Ectodermal cell (in vitro differentiated cells): ENCODE results near the gene CCDC154.

Source experiments
- H3K27ac ChIP-seq: 2 replicates; pipeline ENCODE4 v1.7.0; 2013; ENCODE audit warnings: mild to moderate bottlenecking, low read depth, low read length; ENCODE audit not compliant: insufficient read depth, poor library complexity, severe bottlenecking
- H3K27me3 ChIP-seq: 2 replicates; pipeline ENCODE4 v1.7.0; 2013; ENCODE audit warnings: mild to moderate bottlenecking, low read length; ENCODE audit not compliant: insufficient read depth, control insufficient read depth, poor library complexity, severe bottlenecking
- H3K36me3 ChIP-seq: one replicate; pipeline ENCODE4 v1.7.0; 2013; ENCODE audit warnings: low read length; ENCODE audit not compliant: control insufficient read depth, insufficient read depth
- H3K4me1 ChIP-seq: one replicate; pipeline ENCODE4 v1.7.0; 2013; ENCODE audit warnings: low read length; ENCODE audit not compliant: control insufficient read depth, insufficient read depth
- H3K4me3 ChIP-seq: 2 replicates; pipeline ENCODE4 v1.7.0; 2013; ENCODE audit warnings: low read depth, low read length, control low read depth; ENCODE audit not compliant: insufficient read depth
- H3K9me3 ChIP-seq: 2 replicates; pipeline ENCODE4 v1.7.0; 2013; ENCODE audit warnings: mild to moderate bottlenecking, low read length, moderate library complexity; ENCODE audit not compliant: control insufficient read depth
- WGBS, 2 experiments: methylation state at CpG; one replicate each; pipeline ENCODE4 v1.1.7; 2013; ENCODE audit warnings: missing lambda C conversion rate in 2 of 2; 5-methylcytosine and 5-hydroxymethylcytosine counted together

Gene CCDC154

DNA sequence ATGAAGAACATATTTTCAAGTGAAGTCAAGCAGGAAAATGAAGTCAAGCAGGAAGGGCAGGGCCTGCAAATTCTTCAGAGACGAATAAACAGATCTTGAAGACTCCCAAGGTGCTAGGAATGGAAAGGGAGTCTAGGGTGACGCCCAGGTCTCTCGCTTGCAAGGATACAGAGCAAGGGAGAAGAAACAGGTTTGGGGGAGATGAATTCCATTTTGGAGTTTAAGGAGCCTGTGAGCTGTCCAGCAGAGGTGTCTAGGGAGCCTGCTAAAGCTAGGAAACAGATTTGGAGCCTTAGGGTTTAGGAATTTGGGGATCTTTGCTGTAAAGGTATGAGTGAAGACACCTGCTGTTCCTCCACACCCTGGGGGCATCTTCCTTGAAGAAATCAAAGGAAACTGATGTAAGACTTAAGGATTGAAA is 27.8 kb downstream of the CCDC154 start:
- Histone ChIP-seq H3K4me1 (no peaks in the 10 kb centered on the region), H3K36me3 (no peaks in the 10 kb centered on the region), H3K27ac (no peak overlapping the region), H3K27me3 (no peaks in the 10 kb centered on the region), H3K9me3 (no peaks in the 10 kb centered on the region), H3K4me3 (no peak overlapping the region)
- WGBS, 2 experiments = 91 to 95% methylated on average over 3 of the region's 3 CpGs

DNA sequence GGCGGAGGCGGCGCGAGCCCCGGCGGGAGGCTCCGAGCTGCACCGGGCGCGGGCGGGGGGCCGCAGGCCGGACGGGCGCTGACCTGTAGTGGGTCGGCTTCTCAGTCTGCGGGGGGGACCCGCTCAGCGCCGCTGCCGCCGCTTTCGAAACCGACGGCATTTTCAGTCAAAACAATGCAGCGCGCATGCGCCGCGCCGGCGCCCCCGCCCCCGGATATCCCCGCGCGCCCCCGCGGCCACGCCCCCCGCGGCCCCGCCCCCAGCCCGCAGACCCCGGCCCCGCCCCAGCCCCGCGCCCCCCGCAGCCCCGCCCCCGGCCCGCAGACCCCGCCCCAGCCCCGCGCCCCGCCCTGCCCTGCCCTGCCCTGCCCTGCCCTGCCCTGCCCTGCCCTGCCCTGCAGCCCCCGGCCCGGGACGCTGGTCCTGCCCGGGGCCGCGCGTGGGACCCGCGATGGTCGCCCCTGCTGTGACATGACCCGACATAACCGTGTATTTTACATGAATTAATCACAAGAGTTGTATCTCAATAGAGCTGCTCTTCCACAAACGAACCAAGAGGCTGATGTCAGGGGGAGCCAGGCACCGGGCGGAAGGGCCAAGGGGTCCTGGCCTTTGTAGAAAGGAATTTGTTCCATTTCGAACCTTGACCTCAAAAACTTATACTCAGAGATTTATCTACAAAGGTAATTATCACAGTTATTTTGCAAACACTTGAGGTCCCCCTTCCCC is 29.7 kb downstream of the CCDC154 start, which contains the start of gene UNKL:
Gene UNKL, minus strand, starts transcription at position 173 of the 729 bp plus-strand sequence. Its CDS starts 13 bp downstream, at position 160.
- H3K9me3 ChIP-seq = no peaks in the 10 kb centered on the region
- H3K4me3 ChIP-seq = peak within 1 kb of the TSS; percentile 73
- no peaks in the 10 kb centered on the region for H3K36me3 ChIP-seq
- no peak within 1 kb of the TSS for H3K27ac ChIP-seq
- no peaks in the 10 kb centered on the region for H3K4me1 ChIP-seq
- H3K27me3 ChIP-seq = no peaks in the 10 kb centered on the region
- WGBS, 2 experiments = 3 to 4% methylated on average over 72 of the region's 72 CpGs

DNA sequence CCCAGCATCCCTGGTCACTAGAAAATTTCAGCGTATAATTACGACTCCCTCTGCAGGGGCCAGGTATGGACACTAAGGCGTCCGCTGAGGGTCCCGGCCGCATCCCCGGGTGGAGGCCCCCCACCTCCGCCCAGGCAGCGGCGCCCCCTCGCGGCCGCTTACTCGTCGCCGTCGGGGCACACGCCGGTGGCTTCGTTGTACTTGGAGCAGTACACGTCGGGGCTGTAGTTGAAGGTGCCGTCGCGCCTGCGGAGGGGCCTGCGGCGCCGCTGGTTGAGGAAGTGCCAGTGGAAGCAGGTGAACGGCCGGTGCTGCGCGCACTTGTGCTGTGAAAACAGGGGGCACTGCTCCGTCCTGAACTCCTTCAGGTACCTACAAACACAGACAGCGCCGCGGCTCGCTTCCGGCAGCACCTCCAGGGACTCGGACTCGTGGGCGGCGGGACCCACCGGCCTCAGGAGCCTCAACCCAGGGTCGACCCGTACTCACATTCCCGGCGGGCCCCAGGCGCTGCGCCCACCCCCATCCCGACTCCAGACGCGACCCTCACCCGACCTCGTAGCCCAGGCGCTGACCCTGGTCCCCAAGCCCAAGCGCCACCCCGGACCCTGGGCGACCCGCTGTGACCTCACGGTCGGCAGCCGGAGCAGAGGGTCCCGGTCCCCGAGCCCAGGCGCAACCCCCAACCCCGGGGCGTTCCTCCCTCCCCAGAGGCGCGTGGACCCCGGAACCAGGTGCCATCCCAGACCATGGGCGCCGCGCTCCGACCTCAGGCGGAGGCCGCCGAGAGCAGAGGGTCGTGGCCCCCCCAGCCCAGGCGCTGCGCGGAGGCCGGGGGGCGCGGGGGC is 30.4 kb downstream of the CCDC154 start:
- Histone ChIP-seq H3K4me1 (no peaks in the 10 kb centered on the region), H3K27me3 (no peaks in the 10 kb centered on the region), H3K9me3 (no peaks in the 10 kb centered on the region), H3K4me3 (peak overlapping the region; percentile 73), H3K36me3 (no peaks in the 10 kb centered on the region), H3K27ac (no peak overlapping the region)
- 5% methylated on average over 85 of the region's 85 CpGs for WGBS, 2 experiments

DNA sequence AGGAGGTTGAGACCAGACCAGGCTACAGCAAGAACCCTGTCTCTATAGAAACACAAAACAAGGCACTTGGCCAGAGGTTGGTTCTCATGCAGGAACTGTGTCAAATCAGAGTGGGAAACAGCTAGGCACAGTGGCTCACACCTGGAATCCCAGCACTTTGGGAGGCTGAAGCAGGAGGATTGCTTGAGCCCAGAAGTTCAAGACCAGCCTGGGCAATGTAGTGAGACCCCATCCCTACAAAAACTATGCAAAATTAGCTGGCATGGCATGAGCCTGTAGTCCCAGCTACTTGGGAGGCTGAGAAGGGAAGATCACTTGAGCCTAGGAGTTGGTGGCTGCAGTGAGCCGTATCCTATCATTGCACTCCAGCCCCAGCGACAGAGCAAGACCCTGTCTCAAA is 31.5 kb downstream of the CCDC154 start:
- no peak overlapping the region for H3K4me3 ChIP-seq
- no peaks in the 10 kb centered on the region for H3K27me3 ChIP-seq
- no peaks in the 10 kb centered on the region for H3K9me3 ChIP-seq
- H3K4me1 ChIP-seq = no peaks in the 10 kb centered on the region
- H3K36me3 ChIP-seq = no peaks in the 10 kb centered on the region
- WGBS, 2 experiments = 95% methylated on average over 2 of the region's 2 CpGs; no CpG with 5 or more reads in 1 of the 2 experiments
- H3K27ac ChIP-seq = no peak overlapping the region

DNA sequence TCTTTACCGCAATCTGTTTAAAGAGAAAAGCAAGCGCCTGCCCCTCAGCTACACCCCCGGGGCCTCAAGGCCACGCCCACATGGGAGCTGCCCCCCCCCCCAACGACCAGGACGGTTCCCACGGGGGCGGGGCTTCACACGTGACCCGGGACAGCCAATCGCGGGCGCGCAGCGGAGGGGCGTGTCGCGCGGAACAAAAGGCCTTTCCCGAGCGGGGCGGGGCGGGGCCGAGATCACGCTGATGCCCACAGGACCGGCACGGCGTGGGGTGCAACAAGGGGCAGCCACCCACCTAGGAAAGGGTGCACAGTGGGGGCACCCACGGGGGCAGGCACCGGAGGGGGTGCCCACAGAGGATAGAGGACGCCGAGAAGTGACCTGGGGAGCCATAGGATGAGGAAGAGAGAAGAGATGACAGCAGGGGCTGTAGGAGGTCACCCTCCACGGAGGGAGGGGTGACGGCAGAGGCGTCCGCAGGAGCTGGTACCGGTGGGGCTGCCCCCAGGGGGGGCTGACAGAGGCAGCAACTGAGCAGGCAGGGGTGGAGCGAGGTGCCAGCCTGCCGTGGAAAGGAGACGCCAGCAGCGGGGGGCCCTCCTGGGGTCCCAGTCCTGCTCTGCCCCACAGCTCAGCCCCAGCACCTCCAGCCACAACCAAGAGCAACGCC is 36.1 kb downstream of the CCDC154 start:
- no peaks in the 10 kb centered on the region for H3K27me3 ChIP-seq
- peak overlapping the region; percentile 77 for H3K27ac ChIP-seq
- no peaks in the 10 kb centered on the region for H3K4me1 ChIP-seq
- WGBS, 2 experiments = 3 to 4% methylated on average over 42 of the region's 42 CpGs
- H3K36me3 ChIP-seq = no peaks in the 10 kb centered on the region
- no peaks in the 10 kb centered on the region for H3K9me3 ChIP-seq
- peak overlapping the region; percentile 76 for H3K4me3 ChIP-seq

DNA sequence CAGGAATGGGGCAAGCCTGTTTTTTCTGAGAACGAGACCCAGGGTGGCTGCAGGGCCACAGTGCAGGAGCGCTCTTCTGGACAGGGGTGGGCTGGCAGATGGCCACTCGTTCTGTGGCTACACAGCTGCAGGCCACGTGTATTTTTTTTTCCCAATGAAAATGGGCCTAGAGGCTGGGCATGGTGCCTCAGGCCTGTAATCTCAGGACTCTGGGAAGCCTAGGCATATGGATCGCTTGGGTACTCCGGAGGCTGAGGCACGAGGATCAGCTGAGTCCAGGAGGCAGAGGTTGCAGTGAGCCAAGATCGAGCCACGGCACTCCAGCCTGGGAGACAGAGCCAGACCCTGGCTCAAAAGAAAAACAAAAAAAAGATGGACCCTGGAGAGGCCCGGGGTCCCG is 36.6 kb downstream of the CCDC154 start:
- H3K36me3 ChIP-seq = peaks cover 4% of the 10 kb centered on the region
- H3K4me1 ChIP-seq = no peaks in the 10 kb centered on the region
- H3K4me3 ChIP-seq = peak overlapping the region; percentile 11
- H3K27me3 ChIP-seq = no peaks in the 10 kb centered on the region
- 60% methylated on average over 11 of the region's 11 CpGs for WGBS, 2 experiments
- H3K27ac ChIP-seq = peak overlapping the region; percentile 71
- H3K9me3 ChIP-seq = no peaks in the 10 kb centered on the region

DNA sequence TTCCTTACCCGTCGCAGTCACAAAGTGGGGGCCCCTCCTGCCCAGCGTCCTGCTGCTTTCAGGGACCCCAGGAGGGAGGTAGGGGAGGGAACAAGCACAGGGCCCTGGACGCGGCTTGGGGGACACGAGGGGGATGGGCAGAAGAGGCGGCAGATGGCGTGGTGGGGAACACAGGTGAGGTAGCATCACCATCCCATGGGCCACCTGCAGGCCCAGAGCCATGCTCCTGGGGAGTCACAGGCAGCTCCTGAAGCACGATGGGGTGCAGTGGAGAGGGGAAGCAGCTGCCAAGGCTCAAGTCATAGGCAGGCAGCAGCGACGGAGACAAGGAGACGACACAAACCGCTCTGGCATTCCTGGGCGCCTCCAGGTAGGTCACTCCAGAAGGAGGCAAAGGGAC is 40.6 kb downstream of the CCDC154 start:
- Histone ChIP-seq H3K4me3 (no peak overlapping the region), H3K27me3 (no peaks in the 10 kb centered on the region), H3K36me3 (peaks cover 24% of the 10 kb centered on the region), H3K4me1 (no peaks in the 10 kb centered on the region), H3K9me3 (no peaks in the 10 kb centered on the region), H3K27ac (no peak overlapping the region)
- WGBS, 2 experiments = 92 to 93% methylated on average over 14 of the region's 14 CpGs

DNA sequence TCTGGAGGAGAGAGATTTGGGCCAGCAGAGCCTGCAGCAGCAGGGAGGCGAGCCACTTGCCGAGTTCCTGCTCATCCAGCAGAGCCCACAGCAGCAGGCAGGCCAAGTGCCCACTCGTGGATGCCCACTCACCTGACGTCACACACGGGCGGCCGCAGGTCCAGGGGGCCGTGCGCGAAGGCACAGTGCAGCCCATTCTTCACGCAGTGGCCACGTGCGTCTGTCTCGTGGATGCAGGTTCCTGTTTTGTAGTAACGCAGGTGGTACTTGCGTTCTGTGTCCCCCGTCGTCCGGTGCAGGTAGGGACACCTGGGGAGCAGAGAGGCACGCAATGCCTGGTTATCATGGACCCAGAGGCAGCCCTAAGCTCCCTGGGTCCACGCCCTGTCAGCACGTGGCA is 41.3 kb downstream of the CCDC154 start:
- no peaks in the 10 kb centered on the region for H3K9me3 ChIP-seq
- H3K4me1 ChIP-seq = no peaks in the 10 kb centered on the region
- H3K27ac ChIP-seq = no peak overlapping the region
- WGBS, 2 experiments = 96% methylated on average over 22 of the region's 22 CpGs
- H3K27me3 ChIP-seq = no peaks in the 10 kb centered on the region
- peaks cover 24% of the 10 kb centered on the region for H3K36me3 ChIP-seq
- no peak overlapping the region for H3K4me3 ChIP-seq

DNA sequence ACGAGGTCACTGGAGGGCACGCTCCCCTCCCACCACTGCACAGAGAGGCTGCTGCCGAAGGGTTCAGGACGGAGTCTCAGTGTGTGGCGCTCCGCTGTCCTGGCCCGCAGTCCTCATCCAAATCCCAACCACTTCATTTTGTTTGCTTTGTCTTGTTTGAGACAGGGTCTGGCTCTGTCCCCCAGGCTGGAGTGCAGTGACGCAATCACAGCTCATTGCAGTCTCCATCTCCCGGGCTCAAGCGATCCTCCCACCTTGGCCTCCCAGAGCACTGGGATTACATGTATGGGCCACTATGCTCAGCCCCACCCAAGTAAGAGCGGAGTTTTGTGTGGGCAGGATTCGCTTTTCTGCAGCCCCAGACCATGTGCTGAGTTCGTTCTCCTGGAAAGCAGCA is 42.6 kb downstream of the CCDC154 start:
- no peaks in the 10 kb centered on the region for H3K4me1 ChIP-seq
- H3K27me3 ChIP-seq = no peaks in the 10 kb centered on the region
- H3K27ac ChIP-seq = no peak overlapping the region
- no peaks in the 10 kb centered on the region for H3K9me3 ChIP-seq
- peaks cover 24% of the 10 kb centered on the region for H3K36me3 ChIP-seq
- no peak overlapping the region for H3K4me3 ChIP-seq
- 93 to 96% methylated on average over 13 of the region's 13 CpGs for WGBS, 2 experiments
